Measurements from ENCODE around the gene RAPGEF2. TPM values are rescaled to one million over a fixed set of nuclear protein-coding genes. Genes with fewer than 3 reads are reported as not detected.

Gene RAPGEF2
- total and polyA plus RNA-seq, 2 experiments from 2014 or later = 10.2 to 63.1 TPM

DNA sequence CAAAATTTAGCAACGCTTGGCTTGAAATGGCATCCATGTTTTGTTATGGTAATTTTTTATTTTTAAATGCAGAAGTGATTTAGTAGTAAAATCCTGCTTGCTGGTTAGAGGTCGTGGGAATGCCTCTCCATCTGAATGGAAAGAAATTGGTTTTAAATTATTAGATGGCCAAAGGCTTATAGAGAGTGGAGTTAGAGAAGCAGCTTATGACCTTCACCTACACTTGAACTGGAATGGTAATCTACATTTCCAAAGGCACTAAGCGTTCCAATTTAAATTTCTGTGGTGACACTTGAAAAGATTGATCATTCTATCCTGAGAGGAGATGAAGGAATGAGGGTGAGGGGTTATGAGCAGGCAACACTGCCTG lies 280.7 kb downstream of the RAPGEF2 start:
- ATAC-seq = peak; percentile 80

More for the DNA sequence above, 280.7 kb downstream of the RAPGEF2 start:
- TF ChIP-seq POLR2AphosphoS5 (IDR thresholded peaks at IDR 0.05; ENCODE audit: low read depth) (peak; percentile 58), CREB1 (CRISPR knock-in tag; IDR thresholded peaks at IDR 0.05; ENCODE audit: low read depth) (peak; percentile 34; the same call in 1 of the 2 replicates), EZH2phosphoT487 (IDR thresholded peaks at IDR 0.05; ENCODE audit: unreplicated experiment) (no peak), NANOG (IDR thresholded peaks at IDR 0.05; ENCODE audit: borderline replicate concordance) (peak; percentile 98)
- TF ChIP-seq, protein P1, sequence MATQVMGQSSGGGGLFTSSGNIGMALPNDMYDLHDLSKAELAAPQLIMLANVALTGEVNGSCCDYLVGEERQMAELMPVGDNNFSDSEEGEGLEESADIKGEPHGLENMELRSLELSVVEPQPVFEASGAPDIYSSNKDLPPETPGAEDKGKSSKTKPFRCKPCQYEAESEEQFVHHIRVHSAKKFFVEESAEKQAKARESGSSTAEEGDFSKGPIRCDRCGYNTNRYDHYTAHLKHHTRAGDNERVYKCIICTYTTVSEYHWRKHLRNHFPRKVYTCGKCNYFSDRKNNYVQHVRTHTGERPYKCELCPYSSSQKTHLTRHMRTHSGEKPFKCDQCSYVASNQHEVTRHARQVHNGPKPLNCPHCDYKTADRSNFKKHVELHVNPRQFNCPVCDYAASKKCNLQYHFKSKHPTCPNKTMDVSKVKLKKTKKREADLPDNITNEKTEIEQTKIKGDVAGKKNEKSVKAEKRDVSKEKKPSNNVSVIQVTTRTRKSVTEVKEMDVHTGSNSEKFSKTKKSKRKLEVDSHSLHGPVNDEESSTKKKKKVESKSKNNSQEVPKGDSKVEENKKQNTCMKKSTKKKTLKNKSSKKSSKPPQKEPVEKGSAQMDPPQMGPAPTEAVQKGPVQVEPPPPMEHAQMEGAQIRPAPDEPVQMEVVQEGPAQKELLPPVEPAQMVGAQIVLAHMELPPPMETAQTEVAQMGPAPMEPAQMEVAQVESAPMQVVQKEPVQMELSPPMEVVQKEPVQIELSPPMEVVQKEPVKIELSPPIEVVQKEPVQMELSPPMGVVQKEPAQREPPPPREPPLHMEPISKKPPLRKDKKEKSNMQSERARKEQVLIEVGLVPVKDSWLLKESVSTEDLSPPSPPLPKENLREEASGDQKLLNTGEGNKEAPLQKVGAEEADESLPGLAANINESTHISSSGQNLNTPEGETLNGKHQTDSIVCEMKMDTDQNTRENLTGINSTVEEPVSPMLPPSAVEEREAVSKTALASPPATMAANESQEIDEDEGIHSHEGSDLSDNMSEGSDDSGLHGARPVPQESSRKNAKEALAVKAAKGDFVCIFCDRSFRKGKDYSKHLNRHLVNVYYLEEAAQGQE (IDR thresholded peaks at IDR 0.05; ENCODE audit: unreplicated experiment) = peak; percentile 10
- TF ChIP-seq, protein P2, sequence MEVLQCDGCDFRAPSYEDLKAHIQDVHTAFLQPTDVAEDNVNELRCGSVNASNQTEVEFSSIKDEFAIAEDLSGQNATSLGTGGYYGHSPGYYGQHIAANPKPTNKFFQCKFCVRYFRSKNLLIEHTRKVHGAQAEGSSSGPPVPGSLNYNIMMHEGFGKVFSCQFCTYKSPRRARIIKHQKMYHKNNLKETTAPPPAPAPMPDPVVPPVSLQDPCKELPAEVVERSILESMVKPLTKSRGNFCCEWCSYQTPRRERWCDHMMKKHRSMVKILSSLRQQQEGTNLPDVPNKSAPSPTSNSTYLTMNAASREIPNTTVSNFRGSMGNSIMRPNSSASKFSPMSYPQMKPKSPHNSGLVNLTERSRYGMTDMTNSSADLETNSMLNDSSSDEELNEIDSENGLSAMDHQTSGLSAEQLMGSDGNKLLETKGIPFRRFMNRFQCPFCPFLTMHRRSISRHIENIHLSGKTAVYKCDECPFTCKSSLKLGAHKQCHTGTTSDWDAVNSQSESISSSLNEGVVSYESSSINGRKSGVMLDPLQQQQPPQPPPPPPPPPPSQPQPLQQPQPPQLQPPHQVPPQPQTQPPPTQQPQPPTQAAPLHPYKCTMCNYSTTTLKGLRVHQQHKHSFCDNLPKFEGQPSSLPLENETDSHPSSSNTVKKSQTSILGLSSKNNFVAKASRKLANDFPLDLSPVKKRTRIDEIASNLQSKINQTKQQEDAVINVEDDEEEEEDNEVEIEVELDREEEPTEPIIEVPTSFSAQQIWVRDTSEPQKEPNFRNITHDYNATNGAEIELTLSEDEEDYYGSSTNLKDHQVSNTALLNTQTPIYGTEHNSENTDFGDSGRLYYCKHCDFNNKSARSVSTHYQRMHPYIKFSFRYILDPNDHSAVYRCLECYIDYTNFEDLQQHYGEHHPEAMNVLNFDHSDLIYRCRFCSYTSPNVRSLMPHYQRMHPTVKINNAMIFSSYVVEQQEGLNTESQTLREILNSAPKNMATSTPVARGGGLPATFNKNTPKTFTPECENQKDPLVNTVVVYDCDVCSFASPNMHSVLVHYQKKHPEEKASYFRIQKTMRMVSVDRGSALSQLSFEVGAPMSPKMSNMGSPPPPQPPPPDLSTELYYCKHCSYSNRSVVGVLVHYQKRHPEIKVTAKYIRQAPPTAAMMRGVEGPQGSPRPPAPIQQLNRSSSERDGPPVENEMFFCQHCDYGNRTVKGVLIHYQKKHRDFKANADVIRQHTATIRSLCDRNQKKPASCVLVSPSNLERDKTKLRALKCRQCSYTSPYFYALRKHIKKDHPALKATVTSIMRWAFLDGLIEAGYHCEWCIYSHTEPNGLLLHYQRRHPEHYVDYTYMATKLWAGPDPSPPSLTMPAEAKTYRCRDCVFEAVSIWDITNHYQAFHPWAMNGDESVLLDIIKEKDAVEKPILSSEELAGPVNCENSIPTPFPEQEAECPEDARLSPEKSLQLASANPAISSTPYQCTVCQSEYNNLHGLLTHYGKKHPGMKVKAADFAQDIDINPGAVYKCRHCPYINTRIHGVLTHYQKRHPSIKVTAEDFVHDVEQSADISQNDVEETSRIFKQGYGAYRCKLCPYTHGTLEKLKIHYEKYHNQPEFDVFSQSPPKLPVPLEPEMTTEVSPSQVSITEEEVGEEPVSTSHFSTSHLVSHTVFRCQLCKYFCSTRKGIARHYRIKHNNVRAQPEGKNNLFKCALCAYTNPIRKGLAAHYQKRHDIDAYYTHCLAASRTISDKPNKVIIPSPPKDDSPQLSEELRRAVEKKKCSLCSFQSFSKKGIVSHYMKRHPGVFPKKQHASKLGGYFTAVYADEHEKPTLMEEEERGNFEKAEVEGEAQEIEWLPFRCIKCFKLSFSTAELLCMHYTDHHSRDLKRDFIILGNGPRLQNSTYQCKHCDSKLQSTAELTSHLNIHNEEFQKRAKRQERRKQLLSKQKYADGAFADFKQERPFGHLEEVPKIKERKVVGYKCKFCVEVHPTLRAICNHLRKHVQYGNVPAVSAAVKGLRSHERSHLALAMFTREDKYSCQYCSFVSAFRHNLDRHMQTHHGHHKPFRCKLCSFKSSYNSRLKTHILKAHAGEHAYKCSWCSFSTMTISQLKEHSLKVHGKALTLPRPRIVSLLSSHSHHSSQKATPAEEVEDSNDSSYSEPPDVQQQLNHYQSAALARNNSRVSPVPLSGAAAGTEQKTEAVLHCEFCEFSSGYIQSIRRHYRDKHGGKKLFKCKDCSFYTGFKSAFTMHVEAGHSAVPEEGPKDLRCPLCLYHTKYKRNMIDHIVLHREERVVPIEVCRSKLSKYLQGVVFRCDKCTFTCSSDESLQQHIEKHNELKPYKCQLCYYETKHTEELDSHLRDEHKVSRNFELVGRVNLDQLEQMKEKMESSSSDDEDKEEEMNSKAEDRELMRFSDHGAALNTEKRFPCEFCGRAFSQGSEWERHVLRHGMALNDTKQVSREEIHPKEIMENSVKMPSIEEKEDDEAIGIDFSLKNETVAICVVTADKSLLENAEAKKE (CRISPR knock-in tag; IDR thresholded peaks at IDR 0.05) = no peak
- TF ChIP-seq, protein P3, sequence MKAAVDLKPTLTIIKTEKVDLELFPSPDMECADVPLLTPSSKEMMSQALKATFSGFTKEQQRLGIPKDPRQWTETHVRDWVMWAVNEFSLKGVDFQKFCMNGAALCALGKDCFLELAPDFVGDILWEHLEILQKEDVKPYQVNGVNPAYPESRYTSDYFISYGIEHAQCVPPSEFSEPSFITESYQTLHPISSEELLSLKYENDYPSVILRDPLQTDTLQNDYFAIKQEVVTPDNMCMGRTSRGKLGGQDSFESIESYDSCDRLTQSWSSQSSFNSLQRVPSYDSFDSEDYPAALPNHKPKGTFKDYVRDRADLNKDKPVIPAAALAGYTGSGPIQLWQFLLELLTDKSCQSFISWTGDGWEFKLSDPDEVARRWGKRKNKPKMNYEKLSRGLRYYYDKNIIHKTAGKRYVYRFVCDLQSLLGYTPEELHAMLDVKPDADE (IDR thresholded peaks at IDR 0.05) = no peak
- Histone ChIP-seq H3K36me3 (ENCODE audit: insufficient read depth) (no peaks in the 10 kb centered on the region), H3K4me3 (no peak overlapping the region), H3K9me2 (ENCODE audit: insufficient read depth) (no peaks in the 10 kb centered on the region), H2AFZ (no peak overlapping the region), H3K27ac (ENCODE audit: low read depth) (no peak overlapping the region), H3K27me3 (ENCODE audit: insufficient read depth) (peaks cover 65% of the 10 kb centered on the region), H4K20me1 (replicated peaks; ENCODE audit: insufficient read depth) (0 out of 2 replicates have a peak, but pooled peaks cover 2% of the 10 kb centered on the region), H3K4me2 (peak overlapping the region; percentile 57; the same call in 1 of the 2 replicates), H3K4me1 (ENCODE audit: insufficient read depth) (peaks cover 16% of the 10 kb centered on the region), H3K79me2 (replicated peaks; ENCODE audit: insufficient read depth) (no peaks in the 10 kb centered on the region), H3F3A (replicated peaks; ENCODE audit: low read depth) (no peaks in the 10 kb centered on the region)
- peaks cover 47% of the 10 kb centered on the region for H3K27me3 Mint-ChIP-seq (ENCODE audit: insufficient read depth, low read depth, poor library complexity)
- peaks cover 12% of the 10 kb centered on the region; the same call in 1 of the 3 replicates for H3K4me1 Mint-ChIP-seq
- H3K27ac Mint-ChIP-seq = no peak overlapping the region
- peaks cover 3% of the 10 kb centered on the region; the same call in 1 of the 3 replicates for H3K36me3 Mint-ChIP-seq (ENCODE audit: low read depth)
- no peak overlapping the region for H3K4me3 Mint-ChIP-seq
- DNase-seq (ENCODE audit: low spot score) = peak; percentile 82
- peaks cover 20% of the 10 kb centered on the region; the same call in 2 of the 3 replicates for H3K9me3 Mint-ChIP-seq
